ENCODE measurements around the gene TLR6.

DNA sequence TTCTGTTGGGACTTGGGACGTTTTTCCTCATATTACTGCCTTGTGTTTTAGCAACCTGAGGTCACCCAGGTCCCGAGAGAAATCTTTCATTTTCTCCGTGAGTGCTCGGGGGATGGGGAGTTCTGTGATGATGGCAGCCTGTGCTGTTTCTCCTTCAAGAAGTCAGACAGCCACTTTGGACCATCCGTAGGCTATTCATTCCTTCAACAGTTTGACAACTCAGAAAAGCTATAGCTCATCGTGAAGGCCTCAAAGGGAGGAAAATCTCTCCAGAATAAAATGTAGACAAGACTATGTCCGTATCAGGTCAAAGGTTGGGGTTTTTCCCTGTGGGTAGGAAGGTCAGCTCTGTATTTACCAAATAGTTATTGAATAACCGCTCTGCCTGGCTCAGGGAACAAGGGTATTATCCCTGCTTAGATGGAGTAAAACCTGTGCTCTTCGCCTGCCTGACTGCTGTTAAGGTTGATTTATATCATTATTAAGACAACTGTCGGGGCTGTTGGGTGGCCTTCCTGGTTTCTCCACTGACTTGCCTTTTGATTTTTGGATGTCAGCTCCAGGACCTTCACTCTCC, 47.6 kb upstream of the TLR6 start:
- TF ChIP-seq CREB1 (IDR thresholded peaks at IDR 0.05) (no peak), SIX5 (IDR thresholded peaks at IDR 0.05; ENCODE audit: low read depth, low read length) (no peak), POLR2AphosphoS5 (IDR thresholded peaks at IDR 0.05; ENCODE audit: low read depth, low read length) (no peak), CHD2 (IDR thresholded peaks at IDR 0.05; ENCODE audit: low read length) (no peak), PHF8 (conservative IDR thresholded peaks at IDR 0.05; ENCODE audit: low read depth, low read length) (no peak)
- TF ChIP-seq, protein P1, sequence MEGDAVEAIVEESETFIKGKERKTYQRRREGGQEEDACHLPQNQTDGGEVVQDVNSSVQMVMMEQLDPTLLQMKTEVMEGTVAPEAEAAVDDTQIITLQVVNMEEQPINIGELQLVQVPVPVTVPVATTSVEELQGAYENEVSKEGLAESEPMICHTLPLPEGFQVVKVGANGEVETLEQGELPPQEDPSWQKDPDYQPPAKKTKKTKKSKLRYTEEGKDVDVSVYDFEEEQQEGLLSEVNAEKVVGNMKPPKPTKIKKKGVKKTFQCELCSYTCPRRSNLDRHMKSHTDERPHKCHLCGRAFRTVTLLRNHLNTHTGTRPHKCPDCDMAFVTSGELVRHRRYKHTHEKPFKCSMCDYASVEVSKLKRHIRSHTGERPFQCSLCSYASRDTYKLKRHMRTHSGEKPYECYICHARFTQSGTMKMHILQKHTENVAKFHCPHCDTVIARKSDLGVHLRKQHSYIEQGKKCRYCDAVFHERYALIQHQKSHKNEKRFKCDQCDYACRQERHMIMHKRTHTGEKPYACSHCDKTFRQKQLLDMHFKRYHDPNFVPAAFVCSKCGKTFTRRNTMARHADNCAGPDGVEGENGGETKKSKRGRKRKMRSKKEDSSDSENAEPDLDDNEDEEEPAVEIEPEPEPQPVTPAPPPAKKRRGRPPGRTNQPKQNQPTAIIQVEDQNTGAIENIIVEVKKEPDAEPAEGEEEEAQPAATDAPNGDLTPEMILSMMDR (IDR thresholded peaks at IDR 0.05; ENCODE audit: control extremely low read depth in 1 of 3, insufficient read depth in 1 of 3, low read depth in 1 of 3, low read length in 3 of 3), result no peak
